HUDEP-2 (cell line): ENCODE data around the gene TRAPPC11.
A peak's percentile ranks its signal among the peaks of the same experiment; 100 is the strongest.
"Not testable (repeated sequence)": the region's sequence is repeated elsewhere in the genome, so short reads cannot be mapped to it uniquely, and the experiment has no call there.

Experiments used
- DNase-seq, 76 experiments: peaks; one replicate each; lab custom pipeline; 2025; ENCODE audit not compliant: unreplicated experiment in 76 of 76; lab: John Stamatoyannopoulos, UW

TRAPPC11 gene

GRCh38 chr4:183659029-183659871 lies at the start of gene TRAPPC11, which contains the start of gene RWDD4:
TSS of gene TRAPPC11 (plus strand) at chr4:183659293. CDS start at chr4:183663868, 4,575 bp downstream.
TSS of gene RWDD4 (minus strand) at chr4:183659185. CDS start at chr4:183658952, 233 bp downstream.
- peak; percentile 20 to 96 (median 90) for DNase-seq

GRCh38 chr4:183610033-183610432 lies 49.1 kb upstream of the TRAPPC11 start:
- DNase-seq = peak in 2 of 76 experiments; percentile 7 to 18

- peak in 7 of 76 experiments; percentile 1 to 28 (median 18) for DNase-seq
Observed at GRCh38 chr4:183610613-183611012, 48.5 kb upstream of the TRAPPC11 start.

GRCh38 chr4:183611210-183611830 lies 47.8 kb upstream of the TRAPPC11 start:
- DNase-seq = no peak

- DNase-seq = no peak
Observed at GRCh38 chr4:183612329-183613250, 46.5 kb upstream of the TRAPPC11 start.

GRCh38 chr4:183617075-183617474 lies 42.0 kb upstream of the TRAPPC11 start:
- no peak for DNase-seq

GRCh38 chr4:183618681-183619080 lies 40.4 kb upstream of the TRAPPC11 start:
- no peak for DNase-seq

GRCh38 chr4:183620421-183620820 lies 38.7 kb upstream of the TRAPPC11 start:
- DNase-seq = no peak

- no peak for DNase-seq
Observed at GRCh38 chr4:183621875-183622274, 37.2 kb upstream of the TRAPPC11 start.

- no peak for DNase-seq
Observed at GRCh38 chr4:183624548-183624947, 34.5 kb upstream of the TRAPPC11 start.

- DNase-seq = no peak
Observed at GRCh38 chr4:183626168-183626567, 32.9 kb upstream of the TRAPPC11 start.

- DNase-seq = not testable (repeated sequence)
Observed at GRCh38 chr4:183627286-183627685, 31.8 kb upstream of the TRAPPC11 start.

GRCh38 chr4:183627979-183628588 lies 31.0 kb upstream of the TRAPPC11 start:
- DNase-seq = no peak

GRCh38 chr4:183631577-183632198 lies 27.4 kb upstream of the TRAPPC11 start:
- no peak for DNase-seq

GRCh38 chr4:183632689-183633088 lies 26.4 kb upstream of the TRAPPC11 start:
- no peak for DNase-seq

- DNase-seq = no peak
Observed at GRCh38 chr4:183633476-183634400, 25.4 kb upstream of the TRAPPC11 start.

- no peak for DNase-seq
Observed at GRCh38 chr4:183635321-183635720, 23.8 kb upstream of the TRAPPC11 start.

- no peak for DNase-seq
Observed at GRCh38 chr4:183635741-183636140, 23.4 kb upstream of the TRAPPC11 start.

- no peak for DNase-seq
Observed at GRCh38 chr4:183636503-183636902, 22.6 kb upstream of the TRAPPC11 start.
